ENCODE measurements around the gene TCP11L1.

TCP11L1 gene, protein sequence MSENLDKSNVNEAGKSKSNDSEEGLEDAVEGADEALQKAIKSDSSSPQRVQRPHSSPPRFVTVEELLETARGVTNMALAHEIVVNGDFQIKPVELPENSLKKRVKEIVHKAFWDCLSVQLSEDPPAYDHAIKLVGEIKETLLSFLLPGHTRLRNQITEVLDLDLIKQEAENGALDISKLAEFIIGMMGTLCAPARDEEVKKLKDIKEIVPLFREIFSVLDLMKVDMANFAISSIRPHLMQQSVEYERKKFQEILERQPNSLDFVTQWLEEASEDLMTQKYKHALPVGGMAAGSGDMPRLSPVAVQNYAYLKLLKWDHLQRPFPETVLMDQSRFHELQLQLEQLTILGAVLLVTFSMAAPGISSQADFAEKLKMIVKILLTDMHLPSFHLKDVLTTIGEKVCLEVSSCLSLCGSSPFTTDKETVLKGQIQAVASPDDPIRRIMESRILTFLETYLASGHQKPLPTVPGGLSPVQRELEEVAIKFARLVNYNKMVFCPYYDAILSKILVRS

DNA sequence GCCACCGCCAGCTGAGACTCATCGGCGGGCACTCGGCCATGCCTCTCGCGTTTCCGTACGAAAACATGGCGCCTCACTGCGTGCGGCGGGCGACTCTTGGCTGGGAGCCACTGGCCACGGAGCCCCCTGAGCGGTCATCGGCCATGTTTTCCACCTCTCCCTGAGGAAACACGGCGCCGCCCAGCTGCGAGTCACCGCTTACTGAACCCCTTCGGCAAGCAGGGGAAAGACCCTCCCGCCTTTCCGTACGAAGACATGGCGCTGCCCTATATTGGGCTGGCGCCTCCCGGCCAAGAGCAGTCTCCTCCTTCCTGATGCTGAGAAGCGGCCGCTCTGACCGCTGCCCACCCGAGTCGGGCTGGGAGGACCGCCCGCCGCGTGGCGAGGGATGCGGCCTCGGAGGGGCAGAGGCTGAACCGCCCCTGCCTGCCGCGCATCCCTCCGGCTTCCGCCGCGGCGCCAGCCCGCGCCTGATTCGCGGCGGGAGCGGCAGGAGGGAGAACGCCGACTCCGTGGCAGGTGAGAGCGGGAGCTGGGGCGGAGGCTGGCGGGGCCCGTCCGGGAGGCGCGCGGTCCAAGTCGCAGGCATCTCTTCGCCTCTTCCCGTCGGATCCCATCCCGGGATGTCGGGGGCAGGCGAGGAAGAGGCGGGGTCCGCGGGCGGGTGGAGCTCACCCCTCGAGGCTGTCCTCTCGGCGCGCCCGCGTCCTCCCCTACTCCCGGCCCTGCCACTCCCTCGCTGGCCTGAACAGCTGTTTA lies at the start of gene TCP11L1:
TSS of gene TCP11L1 (plus strand) at position 299 of the 759 bp plus-strand sequence. CDS start 4,202 bp downstream, outside the sequence.
- POLR2A ChIA-PET (ENCODE audit: low non-redundant PET), result no interaction called here
- peak; percentile 74 for DNase-seq (ENCODE audit: low spot score)
- CTCF ChIA-PET, result interaction anchor here (0.6 to 0.9 kb wide), 4 partner anchors 24 to 154 kb away, joined by 3 to 7 read pairs (median 4); partner anchors contain the start of gene DEPDC7
- TF ChIP-seq, protein P1, sequence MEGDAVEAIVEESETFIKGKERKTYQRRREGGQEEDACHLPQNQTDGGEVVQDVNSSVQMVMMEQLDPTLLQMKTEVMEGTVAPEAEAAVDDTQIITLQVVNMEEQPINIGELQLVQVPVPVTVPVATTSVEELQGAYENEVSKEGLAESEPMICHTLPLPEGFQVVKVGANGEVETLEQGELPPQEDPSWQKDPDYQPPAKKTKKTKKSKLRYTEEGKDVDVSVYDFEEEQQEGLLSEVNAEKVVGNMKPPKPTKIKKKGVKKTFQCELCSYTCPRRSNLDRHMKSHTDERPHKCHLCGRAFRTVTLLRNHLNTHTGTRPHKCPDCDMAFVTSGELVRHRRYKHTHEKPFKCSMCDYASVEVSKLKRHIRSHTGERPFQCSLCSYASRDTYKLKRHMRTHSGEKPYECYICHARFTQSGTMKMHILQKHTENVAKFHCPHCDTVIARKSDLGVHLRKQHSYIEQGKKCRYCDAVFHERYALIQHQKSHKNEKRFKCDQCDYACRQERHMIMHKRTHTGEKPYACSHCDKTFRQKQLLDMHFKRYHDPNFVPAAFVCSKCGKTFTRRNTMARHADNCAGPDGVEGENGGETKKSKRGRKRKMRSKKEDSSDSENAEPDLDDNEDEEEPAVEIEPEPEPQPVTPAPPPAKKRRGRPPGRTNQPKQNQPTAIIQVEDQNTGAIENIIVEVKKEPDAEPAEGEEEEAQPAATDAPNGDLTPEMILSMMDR (conservative IDR thresholded peaks at IDR 0.05; ENCODE audit: low read depth), result no peak
- H3K27ac ChIP-seq, result peak within 1 kb of the TSS; percentile 99

DNA sequence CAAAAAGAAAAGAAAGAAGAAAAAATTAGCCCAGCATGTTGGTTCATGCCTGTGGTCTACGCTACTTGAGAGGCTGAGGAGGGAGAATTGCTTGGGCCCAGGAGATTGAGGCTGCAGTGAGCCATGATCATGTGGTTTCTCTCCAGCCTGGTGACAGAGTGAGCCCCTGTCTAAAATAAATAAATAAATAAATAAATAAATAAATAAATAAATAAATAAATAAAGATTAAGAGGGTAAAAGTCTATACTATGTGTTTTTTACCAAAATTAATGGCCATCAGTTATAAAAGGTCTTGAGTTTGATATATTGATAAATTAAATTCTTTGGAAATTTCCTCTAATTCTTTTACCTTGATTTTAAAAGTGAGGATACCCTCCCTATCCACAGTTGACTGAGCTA lies 48.9 kb upstream of the TCP11L1 start:
- ChIA-PET CTCF (no interaction called here), POLR2A (ENCODE audit: low non-redundant PET) (no interaction called here)
- no peak for DNase-seq (ENCODE audit: low spot score)
- TF ChIP-seq, protein P1 (conservative IDR thresholded peaks at IDR 0.05; ENCODE audit: low read depth), result no peak
- no peak overlapping the region for H3K27ac ChIP-seq

DNA sequence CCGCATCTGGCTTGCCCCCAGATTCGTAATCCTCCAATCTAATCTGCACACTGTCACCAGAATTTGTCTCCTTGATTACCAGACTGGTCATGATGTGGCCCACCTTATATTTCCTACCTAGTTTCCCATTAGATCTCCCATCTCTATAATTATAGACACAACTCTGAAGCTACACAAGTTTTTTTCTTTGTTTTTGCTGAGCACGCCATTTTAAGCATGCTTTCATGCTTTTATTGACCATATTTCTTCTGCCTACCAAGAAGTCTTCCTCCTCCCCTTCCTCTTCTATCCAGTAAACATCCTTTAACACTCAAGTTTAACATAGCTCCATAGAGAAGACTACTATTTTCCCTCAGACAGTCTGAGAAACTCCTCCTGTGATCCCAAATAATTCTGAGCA lies 47.9 kb upstream of the TCP11L1 start:
- ChIA-PET POLR2A (ENCODE audit: low non-redundant PET) (no interaction called here), CTCF (interaction anchor here (1.2 kb wide), 1 partner anchor 25 kb away, joined by 3 read pairs; the partner anchor contains the start of gene DEPDC7)
- TF ChIP-seq, protein P1 (conservative IDR thresholded peaks at IDR 0.05; ENCODE audit: low read depth), result no peak
- no peak for DNase-seq (ENCODE audit: low spot score)
- H3K27ac ChIP-seq, result no peak overlapping the region

DNA sequence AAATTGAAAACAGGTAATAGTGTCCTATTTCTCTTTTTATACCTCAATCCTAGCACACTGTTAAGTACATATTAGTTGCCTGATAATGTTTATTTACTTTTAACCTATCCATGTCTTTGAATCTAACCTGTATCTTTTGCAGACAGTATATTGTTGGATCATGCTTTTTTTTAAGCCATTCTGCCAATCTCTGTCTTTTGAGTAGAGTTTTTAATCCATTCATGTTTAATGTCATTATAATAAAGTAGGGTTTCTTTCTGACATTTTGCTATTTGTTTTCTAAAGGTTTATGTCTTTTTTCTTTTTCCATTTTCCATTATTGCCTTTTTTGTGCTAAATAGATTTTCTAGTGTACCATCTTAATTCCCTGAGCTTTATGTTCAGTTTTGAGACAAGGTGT lies 47.5 kb upstream of the TCP11L1 start:
- H3K27ac ChIP-seq, result no peak overlapping the region
- ChIA-PET POLR2A (ENCODE audit: low non-redundant PET) (no interaction called here), CTCF (interaction anchor here (1.2 kb wide), 1 partner anchor 24 kb away, joined by 3 read pairs; the partner anchor contains the start of gene DEPDC7)
- DNase-seq (ENCODE audit: low spot score), result no peak
- TF ChIP-seq, protein P1 (conservative IDR thresholded peaks at IDR 0.05; ENCODE audit: low read depth), result no peak

DNA sequence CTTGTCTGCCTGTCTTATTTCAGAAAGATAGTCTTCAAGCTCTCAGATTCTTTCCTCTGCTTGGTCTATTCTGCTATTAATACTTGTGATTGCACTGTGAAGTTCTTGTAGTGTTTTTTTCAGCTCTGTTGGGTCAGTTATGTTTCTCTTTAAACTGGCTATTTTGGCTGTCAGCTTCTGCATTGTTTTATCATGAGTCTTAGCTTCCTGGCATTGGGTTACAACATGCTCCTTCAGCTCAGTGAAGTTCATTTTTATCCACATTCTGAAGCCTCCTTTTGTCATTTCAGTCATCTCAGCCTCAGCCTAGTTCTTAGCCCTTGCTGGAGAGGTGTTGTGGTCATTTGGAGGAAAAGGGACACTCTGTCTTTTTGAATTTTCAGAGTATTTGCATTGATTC lies 39.2 kb upstream of the TCP11L1 start:
- POLR2A ChIA-PET (ENCODE audit: low non-redundant PET), result no interaction called here
- CTCF ChIA-PET, result interaction anchor here (0.6 kb wide), 1 partner anchor 59 kb away, joined by 4 read pairs; no protein-coding TSS in a partner anchor
- TF ChIP-seq, protein P1 (conservative IDR thresholded peaks at IDR 0.05; ENCODE audit: low read depth), result no peak
- no peak for DNase-seq (ENCODE audit: low spot score)
- peak overlapping the region; percentile 58; the same call in 1 of the 2 replicates for H3K27ac ChIP-seq

DNA sequence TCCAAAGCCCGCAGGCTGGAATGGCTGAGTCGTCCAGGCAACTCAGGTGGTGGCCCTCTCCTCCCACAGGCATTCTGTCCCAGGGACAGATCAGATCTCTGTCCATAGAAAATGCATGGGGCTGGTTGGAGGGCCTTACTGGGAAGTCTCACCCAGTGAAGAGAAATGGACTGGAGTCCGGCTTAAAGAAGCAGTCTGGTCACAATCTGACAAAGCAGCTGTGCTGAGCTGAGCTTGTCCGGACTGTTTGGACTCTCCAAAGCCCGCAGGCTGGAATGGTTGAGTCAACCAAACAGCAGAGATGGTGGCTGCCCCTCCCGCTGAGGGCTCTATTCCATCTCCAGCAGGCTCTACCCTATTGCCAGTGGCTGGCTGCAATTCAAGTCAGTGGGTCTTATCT lies 38.1 kb upstream of the TCP11L1 start:
- DNase-seq (ENCODE audit: low spot score), result no peak
- ChIA-PET POLR2A (ENCODE audit: low non-redundant PET) (no interaction called here), CTCF (no interaction called here)
- TF ChIP-seq, protein P1 (conservative IDR thresholded peaks at IDR 0.05; ENCODE audit: low read depth), result no peak
- H3K27ac ChIP-seq, result peak overlapping the region; percentile 58; the same call in 1 of the 2 replicates
